G401 (cell line): Measurements from ENCODE around the gene ME2. TPM values are rescaled to one million over a fixed set of nuclear protein-coding genes. Genes with fewer than 3 reads are reported as not detected.

Experiments used
- total RNA-seq: library from RNA; depleted of rRNA; stranded (reverse); fragments of >200 nt; shearing (Covaris generic); gene quantifications from 2 replicates; pipeline ENCODE4 v1.2.3, GENCODE V29; 2014; rRNA removed

Gene ME2
- total RNA-seq, 1 experiment from 2014 or later: 125 TPM

Other genes starting within 250 kb of the ME2 start
- 0.03 TPM in 1 of 2 replicates, not detected in the other for gene MRO, start 59.1 kb upstream of the ME2 start, total RNA-seq
- gene ELAC1, start 88.9 kb downstream of the ME2 start, total RNA-seq: 18.5 and 24.6 TPM in 2 replicates
- gene SMAD4, start 151.1 kb downstream of the ME2 start, total RNA-seq: 47.2 and 120 TPM in 2 replicates